Upper lobe of right lung (tissue), 1 donor: ENCODE results near the gene ASAP2. TPM values are rescaled to one million over a fixed set of nuclear protein-coding genes. Genes with fewer than 3 reads are reported as not detected.

ENCODE experiments used
- ATAC-seq: fragments of 200-7000 bp; cut with Tn5 transposase; one replicate; pipeline ENCODE4 v1.9.1; 2020; ENCODE audit warnings: mild to moderate bottlenecking, moderate library complexity
- DNase-seq: peaks from one replicate; pipeline ENCODE4 v3.0.0-alpha.2; 2020
- H3K27ac ChIP-seq: fragments of 200-600 bp; one replicate; pipeline ENCODE4 v1.8.0; 2022
- H3K27me3 ChIP-seq: fragments of 200-600 bp; one replicate; pipeline ENCODE4 v1.8.0; 2022; ENCODE audit warnings: mild to moderate bottlenecking
- H3K36me3 ChIP-seq: fragments of 200-600 bp; one replicate; pipeline ENCODE4 v1.8.0; 2022
- H3K4me1 ChIP-seq: fragments of 200-600 bp; one replicate; pipeline ENCODE4 v1.8.0; 2022
- H3K4me3 ChIP-seq: fragments of 200-600 bp; one replicate; pipeline ENCODE4 v1.8.0; 2022; ENCODE audit warnings: mild to moderate bottlenecking
- H3K9me3 ChIP-seq: fragments of 200-600 bp; one replicate; pipeline ENCODE4 v1.8.0; 2022
- intact Hi-C: fragments of 100-400 bp; cut with DNase I; formaldehyde crosslinking; loops from one replicate; pipeline ENCODE4 v1.11.0; 2022
- total RNA-seq: library from RNA; stranded (reverse); fragmentation: NEBNext Ultra II Directional; extraction: Animal tissue kit (Norgen Biotek cat#: 25700); gene quantifications from one replicate; pipeline ENCODE4 v1.2.1, GENCODE V29; 2021
- TF ChIP-seq, protein P1 (sequence below): fragments of 200-600 bp; IDR thresholded peaks from one replicate; pipeline ENCODE4 v1.8.0; 2022; ENCODE audit warnings: antibody characterized with exemption
- donor health status: DM: no; HTN: yes; CAD: no; lungs with severe emphysema.

Gene ASAP2
- total RNA-seq, 1 donor from 2014 or later, result 30.9 TPM

DNA sequence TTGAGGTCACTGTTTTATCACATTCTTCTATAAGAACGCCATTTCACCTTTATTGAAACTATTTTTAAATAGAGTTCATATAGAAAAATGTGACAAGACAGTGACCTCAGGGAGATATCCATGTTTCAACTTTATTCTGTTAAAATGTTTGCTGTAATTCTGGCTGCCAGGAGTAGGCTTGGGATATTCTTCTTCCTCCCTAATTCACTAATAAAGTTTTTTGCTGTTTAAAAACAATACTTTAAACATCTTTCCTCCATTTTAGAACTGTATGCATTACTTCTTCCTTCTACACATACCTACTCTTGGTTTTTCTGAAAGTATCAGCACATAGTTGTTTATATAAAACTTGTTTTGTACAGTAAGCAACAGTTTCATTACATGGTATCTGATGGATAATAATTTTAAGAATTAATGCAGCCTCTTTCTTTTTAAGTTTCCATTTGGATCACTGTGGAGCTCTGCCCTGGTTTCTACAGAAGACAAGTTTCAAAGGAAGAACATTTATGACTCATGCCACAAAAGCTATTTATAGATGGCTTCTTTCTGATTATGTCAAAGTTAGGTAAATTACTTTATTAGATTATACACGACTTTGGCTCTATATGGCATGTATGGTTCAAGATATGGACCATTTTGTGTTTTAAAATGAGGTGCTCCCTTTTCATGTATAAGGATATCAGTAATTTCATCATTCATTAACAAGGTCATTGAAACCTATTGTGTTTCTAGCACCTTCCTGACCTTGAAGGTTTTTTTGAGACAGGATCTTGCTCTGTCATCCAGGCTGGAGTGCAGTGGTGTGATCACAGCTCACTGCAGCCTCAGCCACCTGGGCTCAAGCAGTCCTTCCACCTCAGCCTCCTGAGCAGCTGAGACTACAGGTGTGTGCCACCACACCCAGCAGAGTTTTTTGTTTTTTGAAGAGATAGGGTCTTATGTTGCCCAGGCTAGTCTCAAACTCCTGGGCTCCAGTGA is 224.0 kb downstream of the ASAP2 start:
- TF ChIP-seq, protein P1, sequence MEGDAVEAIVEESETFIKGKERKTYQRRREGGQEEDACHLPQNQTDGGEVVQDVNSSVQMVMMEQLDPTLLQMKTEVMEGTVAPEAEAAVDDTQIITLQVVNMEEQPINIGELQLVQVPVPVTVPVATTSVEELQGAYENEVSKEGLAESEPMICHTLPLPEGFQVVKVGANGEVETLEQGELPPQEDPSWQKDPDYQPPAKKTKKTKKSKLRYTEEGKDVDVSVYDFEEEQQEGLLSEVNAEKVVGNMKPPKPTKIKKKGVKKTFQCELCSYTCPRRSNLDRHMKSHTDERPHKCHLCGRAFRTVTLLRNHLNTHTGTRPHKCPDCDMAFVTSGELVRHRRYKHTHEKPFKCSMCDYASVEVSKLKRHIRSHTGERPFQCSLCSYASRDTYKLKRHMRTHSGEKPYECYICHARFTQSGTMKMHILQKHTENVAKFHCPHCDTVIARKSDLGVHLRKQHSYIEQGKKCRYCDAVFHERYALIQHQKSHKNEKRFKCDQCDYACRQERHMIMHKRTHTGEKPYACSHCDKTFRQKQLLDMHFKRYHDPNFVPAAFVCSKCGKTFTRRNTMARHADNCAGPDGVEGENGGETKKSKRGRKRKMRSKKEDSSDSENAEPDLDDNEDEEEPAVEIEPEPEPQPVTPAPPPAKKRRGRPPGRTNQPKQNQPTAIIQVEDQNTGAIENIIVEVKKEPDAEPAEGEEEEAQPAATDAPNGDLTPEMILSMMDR, result no peak

GRCh38 chr2:9434489-9434888 is 227.9 kb downstream of the ASAP2 start:
- DNase-seq, result no peak
- TF ChIP-seq, protein P1, result no peak
- ATAC-seq, result no peak
- Histone ChIP-seq H3K27me3 (no peaks in the 10 kb centered on the region), H3K9me3 (no peaks in the 10 kb centered on the region), H3K4me1 (no peaks in the 10 kb centered on the region), H3K36me3 (peaks cover 94% of the 10 kb centered on the region), H3K4me3 (no peak overlapping the region), H3K27ac (no peak overlapping the region)
- intact Hi-C loops, result no loop called here

More for the DNA sequence above, 224.0 kb downstream of the ASAP2 start:
- no peak for DNase-seq
- no peaks in the 10 kb centered on the region for H3K4me1 ChIP-seq
- no peak for ATAC-seq
- no peak overlapping the region for H3K4me3 ChIP-seq
- no peak overlapping the region for H3K27ac ChIP-seq
- no peaks in the 10 kb centered on the region for H3K27me3 ChIP-seq
- H3K36me3 ChIP-seq, result peaks cover 63% of the 10 kb centered on the region
- no peaks in the 10 kb centered on the region for H3K9me3 ChIP-seq
- intact Hi-C loops, result no loop called here

DNA sequence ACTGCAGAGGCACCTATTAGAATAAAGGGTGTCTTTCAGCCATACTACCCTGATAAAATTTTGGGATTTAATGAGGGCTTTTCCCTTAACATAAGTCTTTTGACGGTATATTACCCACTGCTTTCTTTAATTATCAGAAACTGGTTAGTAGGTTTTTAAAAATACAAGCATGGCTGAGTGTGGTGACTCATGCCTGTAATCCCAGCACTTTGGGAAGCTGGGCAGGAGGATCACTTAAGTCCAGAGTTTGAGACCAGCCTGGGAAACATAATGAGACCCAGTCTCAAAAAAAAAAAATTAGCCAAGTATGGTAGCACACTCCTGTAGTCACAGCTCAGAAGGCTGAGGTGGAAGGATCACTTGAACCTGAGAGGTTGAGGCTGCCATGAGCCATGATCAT is 232.9 kb downstream of the ASAP2 start:
- peaks cover 94% of the 10 kb centered on the region for H3K36me3 ChIP-seq
- H3K4me3 ChIP-seq, result no peak overlapping the region
- ATAC-seq, result no peak
- TF ChIP-seq, protein P1, result no peak
- H3K27me3 ChIP-seq, result no peaks in the 10 kb centered on the region
- intact Hi-C loops, result no loop called here
- H3K27ac ChIP-seq, result no peak overlapping the region
- H3K9me3 ChIP-seq, result no peaks in the 10 kb centered on the region
- no peaks in the 10 kb centered on the region for H3K4me1 ChIP-seq
- DNase-seq, result no peak

DNA sequence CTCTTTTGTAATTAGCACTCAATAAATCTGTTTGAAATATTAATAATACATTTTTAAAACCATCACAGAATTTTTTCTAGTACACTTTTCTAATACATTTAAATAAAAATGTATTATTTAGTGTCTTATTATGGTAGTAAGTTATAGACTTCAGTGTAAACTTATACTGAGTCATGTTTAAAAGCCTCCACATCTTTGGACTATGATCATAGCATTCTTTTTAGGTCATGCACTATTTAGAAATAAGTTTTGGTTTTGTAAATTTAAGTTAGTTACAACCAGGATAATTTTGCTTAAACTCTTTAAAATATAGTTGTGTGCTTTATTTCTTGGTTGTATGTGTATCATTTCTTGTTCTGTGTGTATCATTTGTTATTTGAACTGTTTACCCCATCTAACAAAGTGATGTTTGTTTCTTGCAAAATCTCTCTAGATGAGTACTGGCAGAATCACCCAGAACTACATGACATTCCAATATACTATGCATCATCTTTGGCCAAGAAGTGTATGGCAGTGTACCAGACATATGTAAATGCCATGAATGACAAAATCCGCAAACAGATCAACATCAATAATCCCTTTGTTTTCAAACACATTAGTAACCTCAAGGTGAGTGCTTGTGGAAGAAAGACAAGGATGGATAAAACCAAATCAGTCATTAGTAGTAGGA is 233.6 kb downstream of the ASAP2 start:
- no peak overlapping the region for H3K27ac ChIP-seq
- H3K36me3 ChIP-seq, result peaks cover 96% of the 10 kb centered on the region
- ATAC-seq (no peak), DNase-seq (no peak)
- H3K4me3 ChIP-seq, result no peak overlapping the region
- TF ChIP-seq, protein P1, result no peak
- H3K4me1 ChIP-seq, result no peaks in the 10 kb centered on the region
- intact Hi-C loops, result no loop called here
- H3K9me3 ChIP-seq, result no peaks in the 10 kb centered on the region
- no peaks in the 10 kb centered on the region for H3K27me3 ChIP-seq

GRCh38 chr2:9441556-9441955 is 234.9 kb downstream of the ASAP2 start:
- peaks cover 96% of the 10 kb centered on the region for H3K36me3 ChIP-seq
- ATAC-seq, result no peak

More at GRCh38 chr2:9441556-9441955, 234.9 kb downstream of the ASAP2 start:
- TF ChIP-seq, protein P1, result no peak
- Histone ChIP-seq H3K9me3 (no peaks in the 10 kb centered on the region), H3K4me1 (no peaks in the 10 kb centered on the region), H3K4me3 (no peak overlapping the region), H3K27me3 (no peaks in the 10 kb centered on the region), H3K27ac (no peak overlapping the region)
- DNase-seq, result no peak
- intact Hi-C loops, result no loop called here
